HL-60 (cell line): ENCODE data around the gene RPRD1B.

ENCODE experiments used
- DNase-seq, 2 experiments: peaks; one replicate each; pipeline ENCODE4 v3.0.0-alpha.2; 2010 to 2020; ENCODE audit warnings: low read depth in 1 of 2, low spot score in 1 of 2
- H3K27ac ChIP-seq: fragments of 250-450 bp; sonication (Bioruptor Pico); replicated peaks from 2 replicates; pipeline ENCODE4 v1.5.1; 2020; ENCODE audit warnings: mild to moderate bottlenecking, moderate library complexity
- H3K27me3 ChIP-seq: fragments of 250-450 bp; sonication (Bioruptor Pico); 2 replicates; pipeline ENCODE4 v1.5.1; 2021; ENCODE audit warnings: mild to moderate bottlenecking, moderate library complexity; ENCODE audit not compliant: insufficient read depth, poor library complexity, severe bottlenecking
- H3K4me3 ChIP-seq: replicated peaks from 2 replicates; pipeline ENCODE4 v1.5.1; 2011; ENCODE audit warnings: mild to moderate bottlenecking, control low read depth, low read length; ENCODE audit not compliant: insufficient read depth
- CTCF ChIP-seq: IDR thresholded peaks from one replicate; pipeline ENCODE4 v1.5.1; 2011; ENCODE audit warnings: low read length, control low read depth, inconsistent platforms; ENCODE audit not compliant: insufficient read depth
- GABPA ChIP-seq: IDR thresholded peaks from 2 replicates; pipeline ENCODE4 v1.6.1; 2012; ENCODE audit warnings: low read depth
- POLR2AphosphoS5 ChIP-seq: IDR thresholded peaks from 2 replicates; pipeline ENCODE4 v1.6.1; 2012; ENCODE audit warnings: low read depth
- REST ChIP-seq: IDR thresholded peaks from 2 replicates; pipeline ENCODE4 v1.6.1; 2012; ENCODE audit warnings: low read depth; ENCODE audit not compliant: insufficient replicate concordance
- SPI1 ChIP-seq: IDR thresholded peaks from 2 replicates; pipeline ENCODE4 v1.6.1; 2012; ENCODE audit warnings: low read depth, mild to moderate bottlenecking, borderline replicate concordance

The RPRD1B gene

DNA sequence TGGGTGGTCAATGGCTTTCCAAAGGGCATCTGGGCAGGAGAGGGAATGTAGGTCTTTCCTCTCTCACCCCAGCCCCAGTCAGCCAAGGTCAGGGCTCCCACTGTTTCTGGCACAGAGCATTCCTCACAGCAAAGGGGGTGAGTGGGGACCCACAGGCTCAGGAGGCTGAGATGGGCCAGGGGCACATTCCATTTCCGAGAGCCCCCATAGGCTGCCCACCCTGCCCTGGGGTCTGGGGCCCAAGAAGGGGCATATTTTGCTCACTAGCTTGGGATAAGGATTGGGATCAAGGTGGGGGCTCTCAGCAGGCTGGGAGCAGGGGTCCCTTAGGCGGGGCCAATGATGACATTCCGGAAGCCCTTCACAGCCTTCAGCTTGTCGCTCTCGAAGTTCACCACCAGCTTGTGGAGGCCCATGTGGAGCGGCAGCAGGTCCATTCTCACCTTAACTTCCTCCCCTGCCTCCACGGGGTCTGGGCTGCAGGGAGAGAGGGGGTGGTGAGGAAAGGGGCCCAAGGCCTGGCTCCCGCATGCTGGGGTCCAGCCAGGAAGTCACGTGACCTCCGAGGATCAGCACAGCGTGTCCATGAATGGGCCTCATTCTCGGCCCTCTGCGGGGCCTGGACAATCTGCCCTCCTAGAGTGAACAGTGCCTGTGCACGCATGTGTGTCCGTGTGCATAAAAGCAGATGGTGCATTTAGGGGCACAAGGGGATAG, 96.5 kb downstream of the RPRD1B start:
- TF ChIP-seq REST = no peak
- TF ChIP-seq GABPA = no peak
- no peak for TF ChIP-seq POLR2AphosphoS5
- TF ChIP-seq CTCF = no peak
- TF ChIP-seq SPI1 = no peak
- no peak for DNase-seq
- no peak overlapping the region for H3K4me3 ChIP-seq
- no peaks in the 10 kb centered on the region for H3K27me3 ChIP-seq
- no peak overlapping the region for H3K27ac ChIP-seq

- no peaks in the 10 kb centered on the region for H3K27me3 ChIP-seq
- no peak for TF ChIP-seq CTCF
- TF ChIP-seq SPI1 = no peak
- TF ChIP-seq GABPA = no peak
- TF ChIP-seq POLR2AphosphoS5 = no peak
- TF ChIP-seq REST = no peak
- H3K27ac ChIP-seq = no peak overlapping the region
- no peak overlapping the region for H3K4me3 ChIP-seq
- no peak for DNase-seq
Measured at GRCh38 chr20:38130687-38131587, 97.4 kb downstream of the RPRD1B start.

GRCh38 chr20:38131588-38132121, 98.1 kb downstream of the RPRD1B start:
- TF ChIP-seq SPI1 (no peak), REST (no peak), CTCF (no peak), POLR2AphosphoS5 (no peak), GABPA (no peak)
- no peaks in the 10 kb centered on the region for H3K27me3 ChIP-seq
- DNase-seq = no peak
- no peak overlapping the region for H3K27ac ChIP-seq
- no peak overlapping the region for H3K4me3 ChIP-seq
